ENCODE data around the gene EEIG1.

DNA sequence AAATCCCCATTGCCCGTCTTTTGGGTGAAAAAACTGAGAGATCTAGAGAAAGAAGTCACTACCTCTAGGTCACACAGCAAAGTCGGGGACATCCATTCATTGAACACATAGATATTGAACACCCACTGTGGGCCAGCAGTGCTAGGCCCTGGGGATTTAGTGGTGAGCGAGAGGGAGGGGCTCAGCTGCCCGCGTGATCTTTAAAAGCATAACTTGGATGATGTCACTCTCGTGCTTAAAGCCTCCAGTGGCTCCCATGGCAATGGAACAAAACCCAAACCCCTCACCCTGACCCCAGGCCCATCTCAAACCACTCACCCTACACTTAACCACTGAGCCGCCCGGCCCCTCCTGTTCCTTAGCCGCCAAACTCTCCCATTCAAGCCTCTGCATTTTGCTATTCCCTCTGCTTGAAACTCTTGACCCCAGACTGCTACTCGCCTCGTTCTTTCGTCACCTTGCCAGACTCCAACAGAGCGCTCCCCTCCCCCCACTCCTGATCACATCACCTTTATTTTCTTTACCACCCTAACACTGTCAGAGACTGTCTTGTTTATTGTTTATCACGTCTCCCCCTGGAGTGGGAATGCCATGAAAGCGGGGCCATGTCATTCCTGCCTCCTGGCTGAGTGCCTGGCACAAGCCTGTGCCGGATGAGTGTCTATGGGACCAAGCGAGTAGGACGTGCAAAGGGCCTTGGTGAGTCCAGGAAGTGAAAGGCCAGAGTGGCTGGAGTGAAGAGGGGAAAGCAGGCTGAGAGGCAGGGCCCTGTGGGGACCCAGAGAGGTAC is 49.5 kb downstream of the EEIG1 start:
- TF ChIP-seq, protein P1, sequence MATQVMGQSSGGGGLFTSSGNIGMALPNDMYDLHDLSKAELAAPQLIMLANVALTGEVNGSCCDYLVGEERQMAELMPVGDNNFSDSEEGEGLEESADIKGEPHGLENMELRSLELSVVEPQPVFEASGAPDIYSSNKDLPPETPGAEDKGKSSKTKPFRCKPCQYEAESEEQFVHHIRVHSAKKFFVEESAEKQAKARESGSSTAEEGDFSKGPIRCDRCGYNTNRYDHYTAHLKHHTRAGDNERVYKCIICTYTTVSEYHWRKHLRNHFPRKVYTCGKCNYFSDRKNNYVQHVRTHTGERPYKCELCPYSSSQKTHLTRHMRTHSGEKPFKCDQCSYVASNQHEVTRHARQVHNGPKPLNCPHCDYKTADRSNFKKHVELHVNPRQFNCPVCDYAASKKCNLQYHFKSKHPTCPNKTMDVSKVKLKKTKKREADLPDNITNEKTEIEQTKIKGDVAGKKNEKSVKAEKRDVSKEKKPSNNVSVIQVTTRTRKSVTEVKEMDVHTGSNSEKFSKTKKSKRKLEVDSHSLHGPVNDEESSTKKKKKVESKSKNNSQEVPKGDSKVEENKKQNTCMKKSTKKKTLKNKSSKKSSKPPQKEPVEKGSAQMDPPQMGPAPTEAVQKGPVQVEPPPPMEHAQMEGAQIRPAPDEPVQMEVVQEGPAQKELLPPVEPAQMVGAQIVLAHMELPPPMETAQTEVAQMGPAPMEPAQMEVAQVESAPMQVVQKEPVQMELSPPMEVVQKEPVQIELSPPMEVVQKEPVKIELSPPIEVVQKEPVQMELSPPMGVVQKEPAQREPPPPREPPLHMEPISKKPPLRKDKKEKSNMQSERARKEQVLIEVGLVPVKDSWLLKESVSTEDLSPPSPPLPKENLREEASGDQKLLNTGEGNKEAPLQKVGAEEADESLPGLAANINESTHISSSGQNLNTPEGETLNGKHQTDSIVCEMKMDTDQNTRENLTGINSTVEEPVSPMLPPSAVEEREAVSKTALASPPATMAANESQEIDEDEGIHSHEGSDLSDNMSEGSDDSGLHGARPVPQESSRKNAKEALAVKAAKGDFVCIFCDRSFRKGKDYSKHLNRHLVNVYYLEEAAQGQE (IDR thresholded peaks at IDR 0.05; ENCODE audit: insufficient read depth in 1 of 2, low read depth in 2 of 2, low read length in 2 of 2) = no peak
- TF ChIP-seq TAF1 (IDR thresholded peaks at IDR 0.05; ENCODE audit: borderline replicate concordance, insufficient read depth, low read length) (no peak), POLR2AphosphoS5 (IDR thresholded peaks at IDR 0.05; ENCODE audit: low read depth, low read length) (0 out of 2 replicates have a peak, but pooled peaks have one; percentile 38)
